BJ (cell line): ENCODE data around the gene ZBTB46. TPM values are rescaled to one million over a fixed set of nuclear protein-coding genes. Genes with fewer than 3 reads are reported as not detected.

Experiments
- CTCF ChIA-PET: fragments of 350-600 bp; formaldehyde crosslinking; extraction: SDS; loops from one replicate; lab custom pipeline; 2021; ENCODE audit warnings: antibody characterized with exemption, inconsistent platforms; lab: Yijun Ruan, JAX
- POLR2A ChIA-PET: fragments of 300-600 bp; sonication (Branson Sonifier 250); formaldehyde crosslinking; extraction: SDS; loops from one replicate; lab custom pipeline; 2021; ENCODE audit warnings: antibody characterized with exemption; lab: Charles Lee
- DNase-seq: peaks from one replicate; pipeline ENCODE4 v3.0.0-alpha.2; 2011; ENCODE audit warnings: low read depth
- H3K27me3 ChIP-seq: 2 replicates; pipeline ENCODE4 v1.6.0; 2011; ENCODE audit warnings: low read length; ENCODE audit not compliant: control insufficient read depth, insufficient read depth
- H3K36me3 ChIP-seq: 2 replicates; pipeline ENCODE4 v1.5.1; 2011; ENCODE audit warnings: low read length; ENCODE audit not compliant: control insufficient read depth, insufficient read depth
- H3K4me3 ChIP-seq: 2 replicates; pipeline ENCODE4 v1.5.1; 2011; ENCODE audit warnings: low read depth, mild to moderate bottlenecking, control low read depth, low read length
- polyA plus RNA-seq: library from polyadenylated mRNA; depleted of rRNA; stranded (reverse); fragments of >200 nt; gene quantifications from 2 replicates; pipeline ENCODE4 v1.2.3, GENCODE V29; 2011
- TF ChIP-seq, protein P1 (sequence below): IDR thresholded peaks from 2 replicates; pipeline ENCODE4 v1.5.1; 2011; ENCODE audit warnings: low read depth, mild to moderate bottlenecking, control low read depth, inconsistent platforms, low read length, moderate library complexity; ENCODE audit not compliant: insufficient read depth

ZBTB46 gene
- polyA plus RNA-seq, 1 experiment = 0.32 TPM

DNA sequence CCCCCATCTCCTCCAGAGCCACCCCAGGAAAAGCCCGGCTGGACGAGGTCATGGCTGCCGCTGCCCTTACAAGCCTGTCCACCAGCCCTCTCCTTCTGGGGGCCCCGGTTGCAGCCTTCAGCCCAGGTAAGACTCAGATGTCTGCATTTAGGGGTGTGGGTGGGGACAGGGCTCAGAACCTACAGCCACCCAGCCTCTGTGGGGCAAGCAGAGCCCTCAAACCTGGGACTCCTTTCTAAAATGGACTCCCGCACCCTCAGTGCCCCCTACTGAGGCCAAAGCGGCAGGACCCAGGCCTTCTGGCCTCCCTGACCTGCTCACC, 89.7 kb downstream of the ZBTB46 start:
- Histone ChIP-seq H3K36me3 (peaks cover 13% of the 10 kb centered on the region), H3K27me3 (no peaks in the 10 kb centered on the region), H3K4me3 (peak overlapping the region; percentile 74)
- TF ChIP-seq, protein P1, sequence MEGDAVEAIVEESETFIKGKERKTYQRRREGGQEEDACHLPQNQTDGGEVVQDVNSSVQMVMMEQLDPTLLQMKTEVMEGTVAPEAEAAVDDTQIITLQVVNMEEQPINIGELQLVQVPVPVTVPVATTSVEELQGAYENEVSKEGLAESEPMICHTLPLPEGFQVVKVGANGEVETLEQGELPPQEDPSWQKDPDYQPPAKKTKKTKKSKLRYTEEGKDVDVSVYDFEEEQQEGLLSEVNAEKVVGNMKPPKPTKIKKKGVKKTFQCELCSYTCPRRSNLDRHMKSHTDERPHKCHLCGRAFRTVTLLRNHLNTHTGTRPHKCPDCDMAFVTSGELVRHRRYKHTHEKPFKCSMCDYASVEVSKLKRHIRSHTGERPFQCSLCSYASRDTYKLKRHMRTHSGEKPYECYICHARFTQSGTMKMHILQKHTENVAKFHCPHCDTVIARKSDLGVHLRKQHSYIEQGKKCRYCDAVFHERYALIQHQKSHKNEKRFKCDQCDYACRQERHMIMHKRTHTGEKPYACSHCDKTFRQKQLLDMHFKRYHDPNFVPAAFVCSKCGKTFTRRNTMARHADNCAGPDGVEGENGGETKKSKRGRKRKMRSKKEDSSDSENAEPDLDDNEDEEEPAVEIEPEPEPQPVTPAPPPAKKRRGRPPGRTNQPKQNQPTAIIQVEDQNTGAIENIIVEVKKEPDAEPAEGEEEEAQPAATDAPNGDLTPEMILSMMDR = no peak
- ChIA-PET CTCF (interaction anchor here (1.3 to 1.6 kb wide), 3 partner anchors 45 to 296 kb away, joined by 4 to 6 read pairs (median 5); partner anchors contain the start of gene TPD52L2), POLR2A (interaction anchor here (0.6 kb wide), 2 partner anchors 83 to 199 kb away, joined by 3 to 9 read pairs; partner anchors contain the start of gene RTEL1)
- DNase-seq = no peak

GRCh38 chr20:63740627-63741353, 90.3 kb downstream of the ZBTB46 start:
- H3K36me3 ChIP-seq = peaks cover 13% of the 10 kb centered on the region
- POLR2A ChIA-PET = interaction anchor here (0.6 kb wide), 2 partner anchors 82 to 199 kb away, joined by 3 to 9 read pairs; partner anchors contain the start of gene RTEL1

GRCh38 chr20:63740070-63740626, 90.9 kb downstream of the ZBTB46 start:
- ChIA-PET CTCF (interaction anchor here (1.3 to 1.6 kb wide), 3 partner anchors 47 to 297 kb away, joined by 4 to 6 read pairs (median 5); partner anchors contain the start of gene TPD52L2), POLR2A (no interaction called here)
- DNase-seq = no peak
- Histone ChIP-seq H3K4me3 (peak overlapping the region; percentile 74), H3K27me3 (no peaks in the 10 kb centered on the region), H3K36me3 (peaks cover 17% of the 10 kb centered on the region)
- TF ChIP-seq, protein P1 = no peak

More at GRCh38 chr20:63740627-63741353, 90.3 kb downstream of the ZBTB46 start:
- TF ChIP-seq, protein P1 = peak; percentile 38
- no peaks in the 10 kb centered on the region for H3K27me3 ChIP-seq
- peak; percentile 52 for DNase-seq
- H3K4me3 ChIP-seq = peak overlapping the region; percentile 74
- CTCF ChIA-PET = interaction anchor here (1.3 to 1.6 kb wide), 3 partner anchors 46 to 296 kb away, joined by 4 to 6 read pairs (median 5); partner anchors contain the start of gene TPD52L2

DNA sequence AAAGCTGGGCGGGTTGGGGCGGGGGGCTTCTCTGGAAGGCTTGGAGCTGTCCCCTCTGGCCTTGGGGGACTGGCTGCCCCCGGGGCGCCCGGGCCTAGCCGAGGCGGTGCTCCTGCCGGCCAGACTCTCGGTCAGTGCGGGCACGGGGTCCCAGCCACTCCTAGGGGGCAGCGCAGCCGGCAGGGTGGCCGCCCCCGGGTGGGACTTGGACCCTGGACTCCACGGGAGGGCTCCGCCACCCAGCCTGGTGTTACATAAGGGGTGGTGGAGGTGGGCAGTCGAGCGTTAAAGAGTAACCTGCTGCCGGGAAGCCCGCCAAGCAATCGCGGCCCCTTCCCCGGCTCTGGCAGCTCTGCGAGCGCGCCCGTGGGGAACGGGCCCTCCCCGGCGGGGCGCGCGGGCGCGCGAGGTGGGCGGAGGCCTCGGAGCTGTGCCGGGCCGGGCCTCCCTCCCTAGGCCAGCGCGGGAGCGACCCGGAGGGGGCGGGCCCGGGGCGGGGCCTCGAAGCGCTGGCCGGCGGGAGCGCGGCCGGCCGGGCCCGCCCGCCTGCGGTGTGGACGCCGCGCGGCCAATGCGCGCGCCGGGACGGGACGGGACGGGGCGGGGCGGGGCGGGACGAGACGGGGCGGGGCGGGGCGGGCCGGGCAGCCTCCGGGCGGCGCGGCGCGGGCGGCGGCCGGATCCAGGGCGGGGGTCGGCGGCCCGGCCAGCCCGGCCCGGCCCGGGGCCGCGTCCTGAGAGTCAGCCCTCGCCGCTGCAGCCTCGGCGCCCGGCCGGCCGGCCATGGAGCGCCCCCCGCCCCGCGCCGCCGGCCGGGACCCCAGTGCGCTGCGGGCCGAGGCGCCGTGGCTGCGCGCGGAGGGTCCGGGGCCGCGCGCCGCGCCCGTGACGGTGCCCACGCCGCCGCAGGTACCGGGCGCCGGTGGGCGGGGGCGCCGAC, 91.7 kb downstream of the ZBTB46 start, which contains the start of gene SLC2A4RG:
Gene SLC2A4RG (plus strand): TSS at position 647 of the 940 bp plus-strand sequence. CDS start 137 bp downstream, at position 784.
- DNase-seq = no peak
- CTCF ChIA-PET = interaction anchor here (1.0 kb wide), 1 partner anchor 36 kb away, joined by 4 read pairs; no protein-coding TSS in a partner anchor
- POLR2A ChIA-PET = interaction anchor here (0.5 to 0.6 kb wide), 2 partner anchors 12 to 18 kb away, joined by 3 to 9 read pairs; no protein-coding TSS in a partner anchor
- TF ChIP-seq, protein P1 = no peak
- Histone ChIP-seq H3K27me3 (no peaks in the 10 kb centered on the region), H3K4me3 (peak within 1 kb of the TSS; percentile 74), H3K36me3 (peaks cover 20% of the 10 kb centered on the region)
